ENCODE results near the gene C1orf232. TPM values are rescaled to one million over a fixed set of nuclear protein-coding genes. Genes with fewer than 3 reads are reported as not detected.

Gene C1orf232
- polyA plus RNA-seq, 3 donors from 2014 or later: not detected

DNA sequence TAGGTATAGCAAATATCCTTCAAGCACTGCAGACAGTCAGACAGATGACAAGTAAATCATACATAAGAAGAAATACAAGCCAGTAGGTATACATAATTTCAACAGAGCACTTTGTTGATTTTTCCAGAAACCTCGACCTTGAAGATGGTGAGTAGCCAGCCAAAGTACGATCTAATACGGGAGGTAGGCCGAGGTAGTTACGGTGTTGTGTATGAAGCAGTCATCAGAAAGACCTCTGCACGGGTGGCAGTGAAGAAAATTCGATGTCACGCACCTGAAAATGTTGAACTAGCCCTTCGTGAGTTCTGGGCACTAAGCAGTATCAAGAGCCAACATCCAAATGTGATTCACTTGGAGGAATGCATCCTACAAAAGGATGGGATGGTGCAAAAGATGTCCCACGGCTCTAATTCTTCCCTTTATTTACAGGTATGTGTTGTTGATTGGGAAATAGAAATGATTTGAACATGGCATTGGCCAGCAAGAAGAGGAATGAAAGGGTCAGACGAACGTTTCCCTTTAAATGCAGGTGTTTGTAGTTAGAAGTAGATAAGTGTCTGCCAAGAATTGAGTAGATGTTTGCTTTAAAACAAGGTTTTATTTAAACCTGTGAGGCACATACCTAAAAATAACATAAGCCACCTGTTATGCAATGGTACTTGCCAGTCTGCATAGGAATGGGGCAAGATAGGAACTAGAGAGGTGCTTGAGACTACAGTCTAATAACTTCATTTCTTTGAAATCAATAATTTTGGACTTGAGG, 54.4 kb downstream of the C1orf232 start:
- peaks cover 15 to 20% (median 16%) of the 10 kb centered on the region in 3 donors for H3K36me3 Mint-ChIP-seq
- H3K4me3 Mint-ChIP-seq: peak overlapping the region in 2 of 5 donors; percentile 11 to 42
- H3K27ac Mint-ChIP-seq: no peak overlapping the region
- H3K27me3 Mint-ChIP-seq (ENCODE audit: low read depth in 3 of 3): peaks cover 2 to 13% (median 10%) of the 10 kb centered on the region in 3 donors
- H3K4me1 Mint-ChIP-seq: peaks cover 16 to 23% of the 10 kb centered on the region in 2 donors
- no peak for DNase-seq
- no peaks in the 10 kb centered on the region for H3K9me3 Mint-ChIP-seq

Other genes with a start within 250 kb of the C1orf232 start
- 10 to 100 TPM; 35.6 to 65.0 (median 37.9) TPM for gene PAFAH2, start 170.9 kb downstream of the C1orf232 start, polyA plus RNA-seq
- not detected for gene EXTL1, start 147.2 kb downstream of the C1orf232 start, polyA plus RNA-seq
- not detected for gene SLC30A2, start 122.8 kb downstream of the C1orf232 start, polyA plus RNA-seq
- gene TRIM63, start 101.3 kb downstream of the C1orf232 start, polyA plus RNA-seq: under 1 TPM in 1 of 3 donors, not detected in 2; 0.14 TPM
- gene PDIK1L, start 57.1 kb downstream of the C1orf232 start, polyA plus RNA-seq: 1 to 10 TPM in 2 of 3 donors, under 1 TPM in 1; 0.89 to 3.3 (median 2.3) TPM
- not detected for gene FAM110D, start 9.9 kb downstream of the C1orf232 start, polyA plus RNA-seq
- 10 to 100 TPM; 11.3 to 31.4 (median 27.1) TPM for gene ZNF593, start 945 bp upstream of the C1orf232 start, polyA plus RNA-seq
- under 1 TPM in 1 of 3 donors, not detected in 2; 0.45 TPM for gene ZNF593OS, start 2.9 kb upstream of the C1orf232 start, polyA plus RNA-seq
- not detected for gene CNKSR1, start 8.5 kb upstream of the C1orf232 start, polyA plus RNA-seq
- gene CATSPER4, start 21.6 kb upstream of the C1orf232 start, polyA plus RNA-seq: not detected
- 1 to 10 TPM; 4.0 to 6.9 (median 5.4) TPM for gene CEP85, start 65.2 kb upstream of the C1orf232 start, polyA plus RNA-seq
- 1,000 to 10,000 TPM; 1,203 to 2,040 (median 1,333) TPM for gene SH3BGRL3, start 111.1 kb upstream of the C1orf232 start, polyA plus RNA-seq
- 1 to 10 TPM; 5.7 to 8.8 (median 8.3) TPM for gene UBXN11, start 137.7 kb upstream of the C1orf232 start, polyA plus RNA-seq
- gene CD52, start 149.0 kb upstream of the C1orf232 start, polyA plus RNA-seq: 1,000 to 10,000 TPM; 3,509 to 3,975 (median 3,639) TPM
- 1 to 10 TPM in 2 of 3 donors, not detected in 1; 1.2 to 1.3 TPM for gene CRYBG2, start 185.2 kb upstream of the C1orf232 start, polyA plus RNA-seq
- 10 to 100 TPM in 2 of 3 donors, 1 to 10 TPM in 1; 4.1 to 61.3 (median 24.2) TPM for gene ZNF683, start 203.8 kb upstream of the C1orf232 start, polyA plus RNA-seq
- not detected for gene LIN28A, start 241.9 kb upstream of the C1orf232 start, polyA plus RNA-seq

All from immature natural killer cell (primary cell).